Naive thymus-derived CD4-positive, alpha-beta T cell (primary cell): ENCODE data around the gene FBXO15. TPM values are rescaled to one million over a fixed set of nuclear protein-coding genes. Genes with fewer than 3 reads are reported as not detected.

ENCODE experiments used
- ATAC-seq: fragments of 150-1000 bp; cut with Tn5 transposase; 2 replicates; pipeline ENCODE4 v1.10.0; 2021; ENCODE audit warnings: mild to moderate bottlenecking, moderate library complexity
- CTCF ChIA-PET: fragments of 350-600 bp; sonication (Branson Sonifier 250); formaldehyde crosslinking; loops from one replicate; lab custom pipeline; 2021; ENCODE audit warnings: antibody characterized with exemption; lab: Charles Lee
- POLR2A ChIA-PET: fragments of 350-600 bp; sonication (Branson Sonifier 250); formaldehyde crosslinking; loops from one replicate; lab custom pipeline; 2021; ENCODE audit warnings: antibody characterized with exemption, inconsistent platforms; lab: Charles Lee
- DNase-seq, 9 donors: peaks; one replicate each; pipeline versions ENCODE4 v3.0.0 to v3.0.0-alpha.2; 2020 to 2022; ENCODE audit warnings: mixed read lengths in 1 of 9
- H3K27ac ChIP-seq: one replicate; pipeline ENCODE4 v1.7.0; 2013; ENCODE audit warnings: mild to moderate bottlenecking, low read depth, low read length, moderate library complexity
- H3K27me3 ChIP-seq, 2 donors: one replicate each; pipeline ENCODE4 v1.7.0; 2013; ENCODE audit warnings: low read length in 2 of 2, mild to moderate bottlenecking in 2 of 2, moderate library complexity in 2 of 2; ENCODE audit not compliant: control insufficient read depth in 2 of 2, insufficient read depth in 2 of 2
- H3K36me3 ChIP-seq, 3 experiments: 1 replicate in 2 of 3; 2 replicates in 1 of 3; pipeline ENCODE4 v1.7.0; 2013; ENCODE audit warnings: low read length in 3 of 3, mild to moderate bottlenecking in 3 of 3, moderate library complexity in 1 of 3; ENCODE audit not compliant: insufficient read depth in 3 of 3, control insufficient read depth in 2 of 3
- H3K4me1 ChIP-seq, 2 donors: one replicate each; pipeline ENCODE4 v1.7.0; 2013; ENCODE audit warnings: low read length in 2 of 2, mild to moderate bottlenecking in 2 of 2, moderate library complexity in 1 of 2; ENCODE audit not compliant: control insufficient read depth in 2 of 2, insufficient read depth in 2 of 2
- H3K4me3 ChIP-seq: 2 replicates; pipeline ENCODE4 v1.7.0; 2013; ENCODE audit warnings: mild to moderate bottlenecking, low read length
- H3K9me3 ChIP-seq, 3 experiments: 1 replicate in 2 of 3; 2 replicates in 1 of 3; pipeline ENCODE4 v1.7.0; 2013; ENCODE audit warnings: low read length in 3 of 3; ENCODE audit not compliant: control insufficient read depth in 2 of 3
- H3K27ac Mint-ChIP-seq, 9 donors: one replicate each; pipeline ENCODE4 v1.8.0; 2020 to 2022; ENCODE audit warnings: mixed read lengths in 9 of 9, mild to moderate bottlenecking in 8 of 9, moderate library complexity in 5 of 9, inconsistent platforms in 2 of 9
- H3K27me3 Mint-ChIP-seq, 5 donors: one replicate each; pipeline ENCODE4 v1.8.0; 2021 to 2022; ENCODE audit warnings: mixed read lengths in 5 of 5, mild to moderate bottlenecking in 1 of 5
- H3K36me3 Mint-ChIP-seq, 5 donors: one replicate each; pipeline ENCODE4 v1.8.0; 2020 to 2022; ENCODE audit warnings: mixed read lengths in 5 of 5, mild to moderate bottlenecking in 3 of 5, inconsistent platforms in 1 of 5
- H3K4me1 Mint-ChIP-seq, 7 donors: one replicate each; pipeline ENCODE4 v1.8.0; 2020 to 2022; ENCODE audit warnings: mixed read lengths in 7 of 7, mild to moderate bottlenecking in 3 of 7, inconsistent platforms in 1 of 7
- H3K4me3 Mint-ChIP-seq, 10 donors: one replicate each; pipeline ENCODE4 v1.8.0; 2020 to 2022; ENCODE audit warnings: mild to moderate bottlenecking in 10 of 10, mixed read lengths in 10 of 10, moderate library complexity in 6 of 10, inconsistent platforms in 2 of 10
- H3K9me3 Mint-ChIP-seq, 11 donors: one replicate each; pipeline ENCODE4 v1.8.0; 2020 to 2022; ENCODE audit warnings: mixed read lengths in 11 of 11, mild to moderate bottlenecking in 4 of 11, inconsistent platforms in 1 of 11, moderate library complexity in 1 of 11
- intact Hi-C, 2 donors: fragments of 100-400 bp; cut with micrococcal nuclease; formaldehyde crosslinking; loops; one replicate each; pipeline ENCODE4 v1.15.1; 2023
- polyA plus RNA-seq, 2 donors: library from polyadenylated mRNA; unstranded; fragments of 300-500 nt; fragmentation: Illumina TruSeq; gene quantifications; one replicate each; pipeline ENCODE4 v1.2.3, GENCODE V29; 2021
- total RNA-seq, 6 experiments: library from RNA in 5 of 6; stranded (reverse) in 5 of 6; gene quantifications; 1 replicate in 5 of 6; 2 replicates in 1 of 6; pipeline ENCODE4 v1.2.3 and lab custom pipeline; 2021 to 2026

FBXO15 gene
- total and polyA plus RNA-seq, 7 experiments from 2014 or later: 1.1 to 5.1 (median 4.8) TPM

DNA sequence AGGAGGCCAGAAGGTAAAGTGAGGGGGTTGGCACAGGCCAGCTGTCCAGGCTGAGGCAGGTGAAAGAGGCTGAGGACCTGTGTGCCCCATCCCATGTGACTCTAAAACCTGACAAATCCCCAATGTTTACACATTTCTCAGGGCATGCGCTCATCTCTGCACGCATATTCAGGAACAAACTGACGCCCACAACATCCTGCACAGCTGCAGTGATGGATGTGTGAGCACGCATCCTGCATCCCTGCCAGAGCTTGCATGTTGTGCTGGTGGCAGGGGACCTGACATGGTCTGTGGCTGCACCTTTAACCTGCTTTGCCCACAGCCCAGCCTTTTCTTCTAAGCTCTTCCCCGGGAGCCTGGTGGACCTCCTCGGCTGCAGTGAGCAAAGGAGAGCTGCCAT, 83.1 kb downstream of the FBXO15 start:
- ChIA-PET POLR2A (interaction anchor here (0.5 to 4.8 kb wide), 3 partner anchors 16 to 84 kb away, joined by 3 to 47 read pairs (median 4); no protein-coding TSS in a partner anchor), CTCF (interaction anchor here (1.6 to 4.3 kb wide), 2 partner anchors 18 to 50 kb away, joined by 4 to 30 read pairs; no protein-coding TSS in a partner anchor)
- Histone ChIP-seq H3K27me3 (no peaks in the 10 kb centered on the region), H3K27ac (peak overlapping the region; percentile 42), H3K36me3 (no peaks in the 10 kb centered on the region), H3K4me1 (peaks cover 0 to 24% of the 10 kb centered on the region in 2 donors), H3K9me3 (no peaks in the 10 kb centered on the region), H3K4me3 (no peak overlapping the region)
- ATAC-seq (no peak), DNase-seq (peak in 7 of 9 donors; percentile 17 to 59 (median 38))
- Mint-ChIP-seq H3K27ac (peak overlapping the region; percentile 3 to 82 (median 55)), H3K4me1 (peaks cover 0 to 47% (median 37%) of the 10 kb centered on the region in 7 donors), H3K9me3 (peaks cover 0 to 3% (median 0%) of the 10 kb centered on the region in 11 donors), H3K4me3 (peak overlapping the region in 9 of 10 donors; percentile 27 to 90 (median 53)), H3K36me3 (peaks cover 0 to 10% (median 0%) of the 10 kb centered on the region in 5 donors), H3K27me3 (peaks cover 0 to 23% (median 0%) of the 10 kb centered on the region in 5 donors)
- intact Hi-C loops: loop anchor here (1.0 to 2.0 kb wide), 5 partner anchors 18 to 434 kb away; partner anchors contain the start of gene FBXO15 (in 1 of the 2)

DNA sequence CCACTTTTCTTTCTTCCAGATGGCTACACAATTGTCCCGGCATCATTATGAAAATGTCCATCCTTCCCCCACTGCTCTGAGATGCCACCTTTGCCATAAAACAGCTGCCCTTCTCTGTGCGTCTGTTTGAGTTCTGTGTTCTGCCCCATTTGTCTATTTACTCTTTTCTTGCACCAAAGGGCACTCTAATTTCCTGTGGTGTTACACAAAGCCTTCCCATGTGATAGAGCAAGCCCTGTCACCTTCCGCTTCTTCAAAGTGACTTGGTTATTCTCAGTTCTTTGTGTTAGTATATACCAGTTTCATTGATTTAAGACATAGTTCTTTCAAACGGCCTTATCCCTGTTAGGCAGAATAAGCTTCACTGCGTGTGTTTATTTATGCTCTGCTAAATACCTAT, 84.1 kb downstream of the FBXO15 start:
- H3K9me3 Mint-ChIP-seq: peaks cover 0 to 7% (median 0%) of the 10 kb centered on the region in 11 donors
- peak overlapping the region in 7 of 9 donors; percentile 8 to 82 (median 55) for H3K27ac Mint-ChIP-seq
- Histone ChIP-seq H3K27ac (peak overlapping the region; percentile 37), H3K36me3 (no peaks in the 10 kb centered on the region), H3K4me3 (no peak overlapping the region), H3K9me3 (no peaks in the 10 kb centered on the region), H3K4me1 (peaks cover 0 to 24% of the 10 kb centered on the region in 2 donors), H3K27me3 (no peaks in the 10 kb centered on the region)
- peaks cover 0 to 14% (median 0%) of the 10 kb centered on the region in 5 donors for H3K36me3 Mint-ChIP-seq
- POLR2A ChIA-PET: interaction anchor here (1.0 to 4.8 kb wide), 3 partner anchors 17 to 534 kb away, joined by 4 to 47 read pairs (median 4); partner anchors contain the start of gene ZNF407
- H3K4me1 Mint-ChIP-seq: peaks cover 0 to 47% (median 37%) of the 10 kb centered on the region in 7 donors
- intact Hi-C loops: loop anchor here in 1 of 2 donors (1.0 kb wide), 1 partner anchor 19 kb away; no protein-coding TSS in a partner anchor
- no peak for DNase-seq
- CTCF ChIA-PET: interaction anchor here (0.6 to 4.3 kb wide), 2 partner anchors 19 to 331 kb away, joined by 3 to 30 read pairs; no protein-coding TSS in a partner anchor
- H3K27me3 Mint-ChIP-seq: peaks cover 0 to 23% (median 0%) of the 10 kb centered on the region in 5 donors
- peak overlapping the region in 3 of 10 donors; percentile 18 to 90 (median 28) for H3K4me3 Mint-ChIP-seq
- ATAC-seq: no peak

DNA sequence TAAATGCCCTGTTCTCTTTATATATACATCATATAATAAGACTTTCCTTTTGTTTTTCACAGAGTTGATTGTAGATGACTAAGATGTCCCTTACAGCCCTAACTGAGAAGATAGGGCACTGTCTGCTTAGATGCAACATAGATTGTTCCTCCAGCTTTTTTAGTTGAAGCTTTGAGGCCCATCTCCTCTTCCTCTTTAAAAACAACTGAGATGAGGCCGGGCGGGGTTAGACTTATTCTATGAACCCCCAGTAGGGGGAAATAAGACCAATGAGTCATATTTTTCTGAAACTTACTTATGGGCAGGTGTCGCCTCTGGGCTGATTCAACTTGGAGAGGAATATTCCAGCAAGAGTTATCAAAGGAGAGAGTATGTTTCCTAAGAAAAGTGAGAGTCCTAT, 84.6 kb downstream of the FBXO15 start:
- H3K4me1 ChIP-seq: peaks cover 0 to 24% of the 10 kb centered on the region in 2 donors
- Mint-ChIP-seq H3K36me3 (peaks cover 0 to 16% (median 0%) of the 10 kb centered on the region in 5 donors), H3K9me3 (peaks cover 0 to 7% (median 0%) of the 10 kb centered on the region in 11 donors), H3K27me3 (peaks cover 0 to 23% (median 0%) of the 10 kb centered on the region in 5 donors), H3K4me1 (peaks cover 0 to 47% (median 37%) of the 10 kb centered on the region in 7 donors), H3K27ac (peak overlapping the region in 6 of 9 donors; percentile 25 to 73 (median 56)), H3K4me3 (peak overlapping the region in 2 of 10 donors; percentile 18 to 21)
- H3K36me3 ChIP-seq: no peaks in the 10 kb centered on the region
- intact Hi-C loops: loop anchor here in 1 of 2 donors (1.0 kb wide), 1 partner anchor 19 kb away; no protein-coding TSS in a partner anchor
- POLR2A ChIA-PET: interaction anchor here (1.0 to 4.8 kb wide), 3 partner anchors 17 to 535 kb away, joined by 4 to 47 read pairs (median 4); partner anchors contain the start of gene ZNF407
- peak in 2 of 9 donors; percentile 17 to 48 for DNase-seq
- H3K27me3 ChIP-seq: no peaks in the 10 kb centered on the region
- H3K4me3 ChIP-seq: no peak overlapping the region
- H3K27ac ChIP-seq: no peak overlapping the region
- ATAC-seq: no peak
- no peaks in the 10 kb centered on the region for H3K9me3 ChIP-seq
- CTCF ChIA-PET: interaction anchor here (4.3 kb wide), 1 partner anchor 20 kb away, joined by 30 read pairs; no protein-coding TSS in a partner anchor

DNA sequence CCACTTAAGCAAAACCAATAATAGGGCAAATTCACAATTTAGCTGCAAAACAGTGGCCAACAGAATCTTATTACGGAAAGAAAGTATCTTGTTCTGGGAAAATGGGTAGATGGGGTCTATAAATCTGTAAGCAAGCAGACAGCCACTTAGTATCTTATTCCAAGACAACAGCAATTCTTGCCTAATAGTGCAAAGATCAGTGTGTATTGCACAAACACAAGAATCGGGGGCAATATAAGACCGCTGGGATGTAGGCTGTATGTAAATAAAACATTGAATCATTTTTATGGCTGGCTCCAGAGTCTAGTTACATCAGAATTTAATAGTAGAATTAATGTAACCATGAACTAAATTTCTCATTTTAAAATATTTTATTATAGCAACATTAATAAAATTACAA, 85.6 kb downstream of the FBXO15 start:
- peaks cover 0 to 26% (median 0%) of the 10 kb centered on the region in 5 donors for H3K36me3 Mint-ChIP-seq
- intact Hi-C loops: no loop called here
- ChIA-PET CTCF (interaction anchor here (4.3 kb wide), 1 partner anchor 21 kb away, joined by 30 read pairs; no protein-coding TSS in a partner anchor), POLR2A (interaction anchor here (4.8 kb wide), 1 partner anchor 21 kb away, joined by 47 read pairs; no protein-coding TSS in a partner anchor)
- Histone ChIP-seq H3K27ac (no peak overlapping the region), H3K9me3 (no peaks in the 10 kb centered on the region), H3K4me1 (peaks cover 0 to 24% of the 10 kb centered on the region in 2 donors), H3K27me3 (no peaks in the 10 kb centered on the region), H3K4me3 (no peak overlapping the region), H3K36me3 (no peaks in the 10 kb centered on the region)
- peaks cover 0 to 23% (median 0%) of the 10 kb centered on the region in 5 donors for H3K27me3 Mint-ChIP-seq
- no peak for ATAC-seq
- peaks cover 0 to 16% (median 4%) of the 10 kb centered on the region in 11 donors for H3K9me3 Mint-ChIP-seq
- H3K4me3 Mint-ChIP-seq: no peak overlapping the region
- H3K4me1 Mint-ChIP-seq: peaks cover 0 to 47% (median 37%) of the 10 kb centered on the region in 7 donors
- no peak for DNase-seq
- no peak overlapping the region for H3K27ac Mint-ChIP-seq

- Histone ChIP-seq H3K36me3 (no peaks in the 10 kb centered on the region), H3K4me1 (peaks cover 0 to 22% of the 10 kb centered on the region in 2 donors), H3K4me3 (no peak overlapping the region), H3K27me3 (no peaks in the 10 kb centered on the region), H3K27ac (no peak overlapping the region), H3K9me3 (no peaks in the 10 kb centered on the region)
- peaks cover 0 to 26% (median 10%) of the 10 kb centered on the region in 11 donors for H3K9me3 Mint-ChIP-seq
- H3K27ac Mint-ChIP-seq: no peak overlapping the region
- DNase-seq (no peak), ATAC-seq (no peak)
- ChIA-PET POLR2A (no interaction called here), CTCF (no interaction called here)
- peaks cover 0 to 41% (median 29%) of the 10 kb centered on the region in 7 donors for H3K4me1 Mint-ChIP-seq
- intact Hi-C loops: no loop called here
- no peak overlapping the region for H3K4me3 Mint-ChIP-seq
- H3K27me3 Mint-ChIP-seq: peaks cover 0 to 18% (median 0%) of the 10 kb centered on the region in 5 donors
- H3K36me3 Mint-ChIP-seq: peaks cover 0 to 32% (median 3%) of the 10 kb centered on the region in 5 donors
These were observed 87.1 kb downstream of the FBXO15 start for GRCh38 chr18:74060579-74060978.

DNA sequence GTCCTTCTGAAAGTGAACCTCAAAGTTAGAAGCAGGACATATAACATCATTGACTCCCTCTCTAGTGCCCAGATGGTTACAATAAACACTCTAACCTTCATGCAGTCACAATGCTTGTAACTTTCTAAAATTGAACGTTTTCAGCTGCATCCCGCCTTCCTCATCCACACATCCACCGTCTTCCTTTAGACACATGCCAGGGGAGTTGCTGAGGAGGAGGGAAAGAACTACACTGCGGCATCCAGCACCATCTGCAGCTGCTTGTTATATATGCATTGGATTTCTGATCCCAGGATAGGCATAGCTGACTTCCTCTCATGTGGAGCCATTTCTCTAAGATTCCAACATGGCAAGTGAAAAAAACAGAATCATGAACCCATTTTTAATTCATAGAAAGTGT, 96.8 kb downstream of the FBXO15 start:
- H3K4me1 Mint-ChIP-seq: peaks cover 0 to 4% (median 0%) of the 10 kb centered on the region in 7 donors
- ChIA-PET POLR2A (no interaction called here), CTCF (no interaction called here)
- H3K27ac Mint-ChIP-seq: no peak overlapping the region
- H3K36me3 Mint-ChIP-seq: peaks cover 0 to 19% (median 4%) of the 10 kb centered on the region in 5 donors
- DNase-seq (no peak), ATAC-seq (no peak)
- H3K4me1 ChIP-seq: no peaks in the 10 kb centered on the region
- H3K27me3 ChIP-seq: no peaks in the 10 kb centered on the region
- peaks cover 0 to 31% (median 9%) of the 10 kb centered on the region in 11 donors for H3K9me3 Mint-ChIP-seq
- H3K27me3 Mint-ChIP-seq: peaks cover 0 to 10% (median 0%) of the 10 kb centered on the region in 5 donors
- no peak overlapping the region for H3K27ac ChIP-seq
- H3K4me3 Mint-ChIP-seq: no peak overlapping the region
- H3K36me3 ChIP-seq: no peaks in the 10 kb centered on the region
- H3K9me3 ChIP-seq: no peaks in the 10 kb centered on the region
- intact Hi-C loops: no loop called here
- no peak overlapping the region for H3K4me3 ChIP-seq
